GM19468 (cell line): ENCODE data around the gene STX5.
"Not testable (repeated sequence)": the region's sequence is repeated elsewhere in the genome, so short reads cannot be mapped to it uniquely, and the experiment has no call there.

Experiments used
- ATAC-seq: cut with Tn5 transposase; IDR thresholded peaks from one replicate; pipeline ENCODE4 v1.9.1; 2021; ENCODE audit warnings: mild to moderate bottlenecking, moderate library complexity, moderate number of reproducible peaks; ENCODE audit not compliant: unreplicated experiment; ENCODE audit errors: extremely low read depth

The STX5 gene

GRCh38 chr11:62831520-62832335, at the start of gene STX5:
STX5 (minus strand) TSS chr11:62832051; CDS start chr11:62831243, 808 bp downstream.
- ATAC-seq: peak; percentile 70

- ATAC-seq: peak; percentile 51
Observed at GRCh38 chr11:62880803-62881578, 49.1 kb upstream of the STX5 start, which contains the start of gene SLC3A2. SLC3A2 (plus strand) TSS chr11:62880896; CDS start chr11:62881024, 128 bp downstream.

DNA sequence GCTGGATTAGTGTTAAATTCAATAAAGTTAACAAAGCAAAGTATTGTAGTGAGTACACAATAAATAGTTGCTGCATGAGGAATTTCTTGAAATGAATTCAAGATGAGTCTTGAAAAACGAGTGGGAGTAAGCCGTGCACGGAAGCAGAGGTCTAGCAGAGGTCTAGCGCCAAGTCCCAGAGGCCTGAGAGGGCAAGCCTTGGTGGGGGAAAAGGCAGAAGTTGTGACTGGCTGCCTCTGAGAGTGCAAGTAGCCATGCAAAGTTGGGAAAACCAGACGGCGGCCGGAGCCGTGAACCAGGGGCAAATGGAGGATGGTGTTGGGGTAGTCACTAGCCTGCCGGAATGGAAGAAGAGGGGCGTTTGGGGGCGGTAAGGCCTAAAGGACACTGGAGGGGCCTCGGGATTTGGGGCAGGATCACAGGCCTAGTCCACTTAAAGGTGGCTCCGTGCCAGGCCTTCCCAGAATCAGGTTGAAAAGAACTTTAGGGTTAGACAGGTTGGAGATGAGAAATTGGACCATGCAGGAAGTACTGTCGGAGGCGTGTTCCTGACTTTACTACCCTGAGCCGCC, 48.5 kb upstream of the STX5 start:
- ATAC-seq: no peak

- ATAC-seq: no peak
Observed at GRCh38 chr11:62879235-62879978, 47.6 kb upstream of the STX5 start.

- ATAC-seq: no peak
Observed at GRCh38 chr11:62876712-62877111, 44.9 kb upstream of the STX5 start.

- ATAC-seq: no peak
Observed at GRCh38 chr11:62875698-62876478, 44.0 kb upstream of the STX5 start.

DNA sequence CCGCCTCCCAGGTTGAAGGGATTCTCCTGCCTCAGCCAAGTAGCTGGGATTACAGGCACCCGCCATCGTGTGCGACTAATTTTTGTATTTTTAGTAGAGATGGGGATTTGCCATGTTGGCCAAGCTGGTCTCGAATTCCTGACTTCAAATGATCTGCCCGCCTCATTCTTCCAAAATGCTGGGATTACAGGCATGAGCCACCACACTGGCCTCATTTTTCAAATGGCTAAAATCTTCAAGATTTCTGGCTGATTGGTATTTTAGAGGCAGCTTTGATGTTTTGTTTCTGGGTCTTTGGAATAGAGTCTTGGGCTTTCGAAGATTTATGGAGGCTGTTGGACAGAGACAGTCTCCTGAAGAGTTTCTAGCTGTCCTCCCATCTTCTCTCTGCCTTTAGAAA, 43.0 kb upstream of the STX5 start:
- no peak for ATAC-seq

DNA sequence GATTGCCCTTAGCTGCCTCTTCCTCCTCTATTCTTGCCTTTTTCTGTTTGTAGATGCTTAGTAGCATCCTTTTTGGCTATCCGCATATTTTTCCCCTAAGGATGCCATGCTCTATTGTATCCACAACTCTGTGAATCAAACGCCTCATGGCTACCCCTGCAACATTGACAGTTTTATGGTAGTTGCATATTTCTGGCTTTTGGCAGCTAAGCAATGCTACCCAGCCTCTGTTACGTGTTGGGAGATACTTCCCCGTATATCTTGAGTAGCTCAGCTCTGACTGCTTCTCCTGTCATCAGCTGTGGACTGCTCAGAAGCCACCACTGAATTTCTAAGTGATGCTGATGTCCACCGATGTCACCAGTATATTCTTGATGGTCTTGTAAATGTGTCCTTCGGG, 33.8 kb upstream of the STX5 start:
- ATAC-seq: no peak

- no peak for ATAC-seq
Observed at GRCh38 chr11:62863687-62864335, 32.0 kb upstream of the STX5 start.

DNA sequence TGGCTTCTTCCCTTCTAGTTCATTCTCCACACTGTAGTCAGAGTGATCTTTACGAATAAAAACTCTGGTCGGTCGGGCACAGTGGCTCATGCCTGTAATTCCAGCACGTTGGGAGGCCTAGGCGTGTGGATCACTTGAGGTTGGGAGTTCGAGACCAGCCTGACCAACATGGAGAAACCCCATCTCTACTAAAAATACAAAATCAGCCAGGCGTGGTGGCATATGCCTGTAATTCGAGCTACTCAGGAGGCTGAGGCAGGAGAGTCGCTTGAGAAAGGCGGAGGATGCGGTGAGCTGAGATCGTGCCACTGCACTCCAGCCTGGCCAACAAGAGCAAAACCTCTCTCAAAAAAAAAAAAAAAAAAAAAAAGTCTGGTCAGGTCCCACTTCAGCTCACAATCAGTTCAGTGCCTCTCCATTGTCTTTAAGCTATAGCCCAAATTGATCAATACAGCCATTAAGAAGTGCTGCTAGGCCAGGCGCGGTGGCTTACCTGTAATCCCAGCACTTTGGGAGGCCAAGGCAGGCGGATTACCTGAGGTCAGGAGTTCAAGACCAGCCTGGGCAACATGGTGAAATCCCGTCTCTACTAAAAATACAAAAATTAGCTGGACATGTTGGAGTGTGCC, 29.8 kb upstream of the STX5 start:
- not testable (repeated sequence) for ATAC-seq

GRCh38 chr11:62860835-62861563, 29.1 kb upstream of the STX5 start:
- no peak for ATAC-seq

- not testable (repeated sequence) for ATAC-seq
Observed at GRCh38 chr11:62859281-62859703, 27.4 kb upstream of the STX5 start.

DNA sequence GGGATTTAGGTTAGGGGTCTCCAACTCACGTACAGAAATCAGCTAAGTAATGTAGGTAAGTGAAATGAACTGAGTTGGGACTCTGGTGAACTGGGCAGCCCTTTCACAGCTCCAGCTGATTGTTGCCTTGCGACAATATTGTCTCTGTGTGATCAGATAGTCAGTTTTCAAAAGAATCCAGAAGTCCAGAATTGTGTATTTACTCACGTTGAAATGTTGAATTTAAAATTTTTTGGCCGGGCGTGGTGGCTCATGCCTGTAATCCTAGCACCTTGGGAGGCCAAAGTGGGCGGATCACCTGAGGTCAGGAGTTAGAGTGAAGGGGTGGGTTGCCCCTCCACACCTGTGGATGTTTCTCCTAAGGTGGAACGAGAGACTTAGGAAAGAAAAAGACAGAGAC, 26.4 kb upstream of the STX5 start:
- ATAC-seq: no peak

GRCh38 chr11:62857541-62857982, 25.7 kb upstream of the STX5 start:
- no peak for ATAC-seq

DNA sequence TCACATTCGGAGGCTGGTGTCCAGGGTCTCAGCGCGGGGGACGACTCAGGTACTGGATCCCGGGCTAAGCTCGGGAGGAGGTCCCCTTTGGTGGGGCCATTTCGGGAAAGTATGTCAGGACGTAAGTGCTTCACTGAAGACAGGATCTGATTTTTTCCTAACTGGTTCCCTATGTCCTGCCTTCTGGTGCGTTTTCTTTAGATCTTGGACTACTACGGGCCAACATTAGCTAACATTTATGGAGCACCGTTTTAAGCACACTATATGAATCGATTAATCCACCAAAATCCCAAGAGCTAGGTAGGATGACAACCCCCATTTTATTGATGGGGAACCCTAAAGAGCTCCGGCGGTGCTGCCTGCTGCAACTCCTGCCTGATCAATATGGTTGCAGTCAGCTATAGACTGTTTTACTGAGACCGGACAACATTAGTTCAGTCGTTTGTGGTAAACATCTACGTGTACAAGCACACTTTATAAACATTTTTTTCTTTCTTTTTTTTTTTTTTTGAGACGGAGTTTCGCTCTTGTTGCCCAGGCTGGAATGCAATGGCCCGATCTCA, 24.6 kb upstream of the STX5 start:
- ATAC-seq: no peak

GRCh38 chr11:62855571-62856332, 23.9 kb upstream of the STX5 start:
- ATAC-seq: peak; percentile 90
